Mucosa of rectum (tissue), 2 donors: ENCODE results near the gene SETD7.

Source experiments
- H3K27ac ChIP-seq, 2 donors: one replicate each; pipeline ENCODE4 v1.7.0; 2013; ENCODE audit warnings: inconsistent platforms in 2 of 2, low read depth in 2 of 2, low read length in 2 of 2
- H3K27me3 ChIP-seq, 2 donors: one replicate each; pipeline ENCODE4 v1.7.0; 2013; ENCODE audit warnings: low read length in 2 of 2; ENCODE audit not compliant: control insufficient read depth in 2 of 2, insufficient read depth in 2 of 2
- H3K36me3 ChIP-seq, 2 donors: one replicate each; pipeline ENCODE4 v1.7.0; 2013; ENCODE audit warnings: low read length in 2 of 2; ENCODE audit not compliant: control insufficient read depth in 2 of 2, insufficient read depth in 2 of 2
- H3K4me1 ChIP-seq, 2 donors: one replicate each; pipeline ENCODE4 v1.7.0; 2013; ENCODE audit warnings: low read length in 2 of 2, mild to moderate bottlenecking in 1 of 2; ENCODE audit not compliant: control insufficient read depth in 2 of 2, insufficient read depth in 2 of 2
- H3K4me3 ChIP-seq, 2 donors: one replicate each; pipeline ENCODE4 v1.7.0; 2013; ENCODE audit warnings: low read length in 2 of 2
- H3K9ac ChIP-seq, 2 donors: one replicate each; pipeline ENCODE4 v1.7.0; 2013; ENCODE audit warnings: low read length in 2 of 2, low read depth in 1 of 2, mild to moderate bottlenecking in 1 of 2
- H3K9me3 ChIP-seq, 2 donors: one replicate each; pipeline ENCODE4 v1.7.0; 2013; ENCODE audit warnings: low read length in 2 of 2; ENCODE audit not compliant: control insufficient read depth in 2 of 2
- donor health status: healthy.
- donor health status: Normal muscosa, but diverticular disease.

SETD7 gene

DNA sequence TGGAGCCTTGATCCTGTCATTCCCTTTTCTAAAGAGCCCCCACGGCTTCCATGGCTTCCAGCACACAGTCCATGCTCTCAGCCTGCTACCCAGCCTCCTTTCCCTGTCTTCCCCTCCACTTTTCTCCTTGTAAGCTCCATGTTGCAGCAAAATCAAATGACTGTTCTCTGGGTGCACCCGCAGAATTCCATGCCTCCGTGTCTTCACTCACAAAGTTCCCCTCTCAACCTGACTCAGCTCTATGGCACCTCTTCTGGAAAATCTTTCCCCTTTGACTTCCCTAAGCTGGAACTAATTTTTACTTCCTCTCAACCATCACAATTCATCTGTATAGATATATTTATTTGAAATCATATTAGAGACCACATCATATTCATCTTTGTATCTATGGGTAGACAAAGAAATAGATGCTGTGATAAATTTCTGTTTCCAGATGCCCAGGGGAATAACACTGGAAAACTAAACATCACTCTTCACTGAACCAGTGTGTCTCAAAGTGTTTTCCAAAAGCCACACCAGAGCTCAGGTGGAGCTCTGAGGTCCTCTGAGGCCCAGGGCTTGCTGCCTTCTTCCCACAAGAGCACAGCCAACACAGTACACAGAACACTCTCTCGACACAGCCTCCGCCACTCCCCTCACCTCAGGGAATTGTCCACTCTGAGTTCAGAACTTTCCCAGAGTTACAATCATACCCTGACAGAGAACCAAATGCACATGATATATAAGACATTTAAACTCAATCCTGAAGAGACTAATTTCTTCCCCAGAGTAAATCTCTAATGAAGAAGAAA lies 3.3 kb downstream of the SETD7 start:
- Histone ChIP-seq H3K36me3 (no peaks in the 10 kb centered on the region), H3K9me3 (no peaks in the 10 kb centered on the region), H3K4me1 (peaks cover 6 to 7% of the 10 kb centered on the region in 2 donors), H3K27ac (no peak overlapping the region), H3K4me3 (no peak overlapping the region), H3K27me3 (no peaks in the 10 kb centered on the region), H3K9ac (no peak overlapping the region)

DNA sequence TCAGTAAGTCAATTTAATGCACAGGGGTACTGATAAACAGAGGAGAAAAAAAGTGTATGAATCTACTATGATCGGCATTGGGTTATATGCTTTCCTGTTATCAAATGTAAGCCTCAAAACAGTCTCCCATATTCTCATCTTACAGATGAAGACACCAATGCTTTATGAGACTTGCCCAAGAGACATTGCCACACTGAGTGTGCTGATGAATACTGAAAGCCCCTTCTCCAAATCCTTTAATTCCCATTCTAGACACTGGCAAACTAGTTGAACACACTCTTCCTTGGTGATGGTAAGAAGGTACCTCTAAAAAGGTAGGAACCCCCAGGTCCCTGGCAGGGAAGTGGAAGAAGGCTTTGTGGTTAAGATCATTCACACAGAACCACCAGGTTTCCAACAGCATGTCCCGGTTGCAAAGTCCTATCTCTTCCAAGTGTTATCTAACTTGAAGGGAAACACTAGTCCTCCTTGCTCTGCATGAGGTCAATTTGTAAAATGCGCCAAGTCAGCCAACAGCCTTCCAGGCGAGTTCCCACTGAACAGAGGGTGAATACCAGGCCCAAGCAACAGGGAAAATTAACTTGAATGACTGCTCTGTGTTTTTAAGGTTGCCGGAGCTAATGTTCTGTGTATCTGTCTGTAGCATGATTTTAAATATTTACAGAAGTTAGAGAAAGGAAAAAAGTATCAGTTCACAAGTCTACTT lies 5.1 kb downstream of the SETD7 start:
- Histone ChIP-seq H3K9ac (no peak overlapping the region), H3K27ac (no peak overlapping the region), H3K9me3 (no peaks in the 10 kb centered on the region), H3K4me3 (no peak overlapping the region), H3K4me1 (no peaks in the 10 kb centered on the region), H3K36me3 (peaks cover 3 to 4% of the 10 kb centered on the region in 2 donors), H3K27me3 (no peaks in the 10 kb centered on the region)

DNA sequence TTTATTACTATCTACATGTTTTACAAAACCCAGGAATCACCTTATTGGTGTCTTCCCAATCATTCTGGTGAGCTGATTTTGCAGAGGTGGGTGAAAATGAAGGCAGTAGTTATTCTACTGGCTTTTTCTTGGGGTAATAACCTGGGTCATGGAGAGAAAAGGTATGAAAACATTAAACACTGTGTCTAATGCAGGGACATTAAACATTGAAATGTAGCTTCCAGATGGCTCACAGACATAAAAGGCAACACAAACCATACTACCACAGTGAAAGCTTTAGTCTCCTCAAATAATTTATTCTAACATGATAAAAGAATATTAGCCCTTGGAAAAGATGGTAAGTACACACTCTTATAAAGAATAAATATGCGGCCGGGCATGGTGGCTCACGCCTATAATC lies 8.0 kb downstream of the SETD7 start:
- Histone ChIP-seq H3K36me3 (peaks cover 9 to 16% of the 10 kb centered on the region in 2 donors), H3K9ac (no peak overlapping the region), H3K9me3 (no peaks in the 10 kb centered on the region), H3K27ac (no peak overlapping the region), H3K4me3 (no peak overlapping the region), H3K27me3 (no peaks in the 10 kb centered on the region), H3K4me1 (no peaks in the 10 kb centered on the region)

DNA sequence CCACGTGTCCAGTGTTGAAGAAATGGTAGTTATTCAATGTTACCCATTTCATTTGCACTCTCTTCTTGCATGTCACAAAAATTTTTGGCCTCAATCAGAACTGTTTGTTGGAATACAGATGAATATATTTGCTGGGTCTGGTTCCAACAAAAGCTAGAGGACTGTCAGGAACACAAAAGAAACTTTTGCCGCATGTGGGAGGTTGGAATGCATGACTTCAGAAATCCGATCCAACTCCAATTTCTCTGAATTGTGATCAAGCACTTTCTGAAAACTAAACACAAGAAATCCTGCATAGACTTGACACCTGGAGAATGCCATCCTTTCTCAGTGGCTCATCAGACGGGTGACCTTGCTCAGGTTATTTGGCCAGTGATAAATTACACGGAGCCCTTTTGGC lies 15.4 kb downstream of the SETD7 start:
- Histone ChIP-seq H3K4me3 (no peak overlapping the region), H3K4me1 (peaks cover 0 to 4% of the 10 kb centered on the region in 2 donors), H3K36me3 (peaks cover 4 to 12% of the 10 kb centered on the region in 2 donors), H3K27ac (no peak overlapping the region), H3K9ac (no peak overlapping the region), H3K9me3 (no peaks in the 10 kb centered on the region), H3K27me3 (no peaks in the 10 kb centered on the region)

DNA sequence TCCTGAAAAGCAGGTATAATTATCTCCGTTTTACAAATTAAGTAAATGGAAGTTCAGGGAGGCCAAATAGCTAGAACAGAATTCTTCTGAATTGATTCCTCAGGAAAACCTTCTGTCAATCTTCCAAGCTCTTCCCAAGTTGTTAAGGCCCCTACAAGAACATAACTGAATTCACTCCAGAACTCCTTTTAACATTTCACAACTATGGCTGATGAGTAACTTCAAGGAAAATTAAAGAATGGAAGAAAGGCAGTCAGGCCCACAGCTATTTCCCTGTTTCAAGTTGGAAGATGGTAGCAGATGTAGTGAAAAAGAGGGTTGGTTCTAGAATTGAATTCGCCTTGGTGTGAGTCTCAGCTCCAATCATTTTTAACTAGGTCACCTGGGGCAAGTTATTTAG lies 15.9 kb downstream of the SETD7 start:
- H3K27ac ChIP-seq: no peak overlapping the region
- H3K36me3 ChIP-seq: peaks cover 2 to 9% of the 10 kb centered on the region in 2 donors
- H3K4me1 ChIP-seq: peaks cover 0 to 8% of the 10 kb centered on the region in 2 donors
- H3K27me3 ChIP-seq: no peaks in the 10 kb centered on the region
- H3K9me3 ChIP-seq: no peaks in the 10 kb centered on the region
- no peak overlapping the region for H3K4me3 ChIP-seq
- no peak overlapping the region for H3K9ac ChIP-seq

DNA sequence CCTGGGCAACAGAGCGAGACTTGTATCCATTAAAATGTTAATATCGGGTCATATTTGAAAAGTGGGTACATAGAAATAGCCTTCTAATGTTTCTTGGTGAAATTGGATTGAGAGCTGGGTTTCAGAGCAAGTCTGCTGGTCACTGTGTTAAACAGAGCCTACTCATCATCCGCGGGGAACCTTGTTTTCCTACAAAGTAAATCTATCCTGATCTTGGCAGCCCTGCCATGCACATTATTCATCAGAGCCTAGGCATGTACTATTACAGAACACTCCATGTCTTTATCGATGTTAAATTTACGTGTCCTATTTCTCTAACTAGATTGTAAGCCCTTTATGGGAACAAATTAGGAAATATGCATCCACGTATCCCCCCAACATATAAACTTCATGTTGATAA lies 18.7 kb downstream of the SETD7 start:
- Histone ChIP-seq H3K9ac (no peak overlapping the region), H3K27me3 (no peaks in the 10 kb centered on the region), H3K4me1 (peaks cover 0 to 8% of the 10 kb centered on the region in 2 donors), H3K4me3 (no peak overlapping the region), H3K36me3 (peaks cover 0 to 5% of the 10 kb centered on the region in 2 donors), H3K9me3 (no peaks in the 10 kb centered on the region), H3K27ac (no peak overlapping the region)

DNA sequence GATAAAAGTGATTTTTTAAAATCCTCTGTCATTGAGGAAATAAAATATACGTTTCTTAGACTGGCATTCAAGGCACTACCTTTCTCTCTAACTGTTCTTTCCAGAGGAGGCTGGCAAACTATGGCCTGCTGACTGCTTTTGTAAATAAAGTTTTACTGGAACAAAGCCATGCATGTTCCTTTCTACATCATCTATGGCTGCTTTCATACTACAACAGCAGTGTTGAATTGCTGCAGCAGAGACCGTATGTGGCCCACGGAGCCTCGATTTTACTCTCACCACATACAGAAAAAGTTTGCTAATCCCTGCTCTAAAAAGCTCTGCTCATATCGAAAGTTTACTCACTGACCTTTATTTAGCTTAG lies 20.2 kb downstream of the SETD7 start:
- no peaks in the 10 kb centered on the region for H3K27me3 ChIP-seq
- H3K4me3 ChIP-seq: no peak overlapping the region
- H3K36me3 ChIP-seq: peaks cover 2 to 5% of the 10 kb centered on the region in 2 donors
- no peaks in the 10 kb centered on the region for H3K9me3 ChIP-seq
- H3K27ac ChIP-seq: no peak overlapping the region
- peaks cover 0 to 10% of the 10 kb centered on the region in 2 donors for H3K4me1 ChIP-seq
- no peak overlapping the region for H3K9ac ChIP-seq

DNA sequence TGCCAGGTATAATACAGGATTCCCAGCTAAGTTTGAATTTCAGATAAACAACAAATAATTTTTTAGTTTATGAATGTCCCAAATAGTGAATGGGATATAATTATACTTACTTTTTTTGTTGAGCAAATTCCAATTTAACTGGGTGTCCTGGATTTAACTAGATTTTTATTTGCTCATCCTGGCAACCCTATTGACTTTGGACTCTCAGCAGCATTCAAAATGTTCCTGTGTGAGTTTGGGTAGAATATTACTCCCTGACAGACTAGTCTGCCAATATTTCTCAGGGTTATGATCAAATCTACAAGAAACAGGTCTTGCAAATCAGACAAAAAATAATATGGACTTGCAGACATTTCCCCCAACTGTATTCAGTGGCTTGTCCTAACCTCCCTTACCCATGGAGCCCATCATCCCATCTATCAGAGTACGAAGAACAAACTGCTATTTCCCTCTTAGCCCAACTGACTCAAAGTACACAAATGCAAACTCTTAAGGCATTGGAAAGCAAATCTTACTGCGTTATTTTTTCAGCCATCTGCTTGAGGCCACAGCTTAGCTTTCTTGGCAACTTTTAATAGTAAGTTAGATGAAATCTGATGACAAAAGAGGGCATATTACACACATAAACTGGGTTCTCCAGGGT lies 20.7 kb downstream of the SETD7 start:
- peaks cover 2 to 5% of the 10 kb centered on the region in 2 donors for H3K36me3 ChIP-seq
- no peaks in the 10 kb centered on the region for H3K9me3 ChIP-seq
- no peaks in the 10 kb centered on the region for H3K27me3 ChIP-seq
- no peak overlapping the region for H3K4me3 ChIP-seq
- H3K27ac ChIP-seq: no peak overlapping the region
- no peak overlapping the region for H3K9ac ChIP-seq
- H3K4me1 ChIP-seq: peaks cover 0 to 12% of the 10 kb centered on the region in 2 donors

DNA sequence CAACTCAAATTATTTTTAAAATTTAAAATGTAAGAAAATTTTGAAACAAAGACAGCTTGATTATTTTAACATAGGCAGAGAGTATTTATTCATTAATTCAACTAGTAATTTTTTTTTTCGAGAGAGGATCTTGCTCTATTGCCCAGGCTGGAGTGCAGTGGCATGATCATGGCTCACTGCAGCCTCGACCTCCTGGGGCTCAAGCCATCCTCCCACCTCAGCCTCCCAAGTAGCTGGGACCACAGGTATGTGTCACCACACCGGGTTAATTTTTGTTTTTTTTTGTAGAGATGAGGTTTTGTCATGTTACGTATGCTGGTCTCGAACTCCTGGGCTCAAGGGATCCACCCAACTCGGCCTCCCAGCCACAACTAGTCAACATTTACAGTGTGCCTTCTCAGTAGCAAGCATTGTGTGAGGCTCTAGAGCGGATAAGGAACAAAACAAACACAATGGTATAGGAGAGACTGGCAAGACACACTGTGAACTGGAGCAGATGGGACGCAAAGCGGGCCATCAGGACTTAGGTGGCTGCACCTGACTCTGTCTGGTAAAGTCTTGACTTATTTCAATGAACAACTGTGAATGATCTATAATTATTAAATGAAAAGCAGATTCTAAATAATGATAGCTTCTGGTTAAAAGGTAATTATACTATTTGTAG lies 21.6 kb downstream of the SETD7 start:
- Histone ChIP-seq H3K27me3 (no peaks in the 10 kb centered on the region), H3K27ac (no peak overlapping the region), H3K4me3 (no peak overlapping the region)

DNA sequence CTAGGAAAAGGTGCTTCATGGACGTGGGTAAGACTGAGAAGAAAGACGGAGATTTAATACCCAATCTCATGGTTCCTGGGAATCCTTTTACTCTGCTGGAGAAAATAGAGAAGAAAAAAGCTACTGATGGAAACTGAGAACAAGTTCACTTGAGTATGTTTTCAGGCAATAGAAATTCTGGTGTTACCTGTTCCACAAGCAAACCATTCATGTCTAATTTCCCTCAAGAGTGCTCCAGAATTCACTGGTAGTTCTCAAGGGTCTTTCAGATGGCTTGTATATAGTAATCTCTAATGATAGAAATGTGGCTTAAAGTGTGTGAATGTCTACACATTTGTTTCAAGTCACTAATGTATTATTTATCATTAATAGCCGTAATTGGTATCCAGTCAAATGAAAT lies 22.5 kb downstream of the SETD7 start:
- Histone ChIP-seq H3K4me1 (peaks cover 0 to 12% of the 10 kb centered on the region in 2 donors), H3K27ac (no peak overlapping the region), H3K9ac (no peak overlapping the region), H3K36me3 (peaks cover 2 to 5% of the 10 kb centered on the region in 2 donors), H3K27me3 (no peaks in the 10 kb centered on the region), H3K4me3 (no peak overlapping the region), H3K9me3 (no peaks in the 10 kb centered on the region)

More for the DNA sequence above, 21.6 kb downstream of the SETD7 start:
- Histone ChIP-seq H3K36me3 (peaks cover 2 to 5% of the 10 kb centered on the region in 2 donors), H3K9ac (no peak overlapping the region), H3K9me3 (no peaks in the 10 kb centered on the region), H3K4me1 (peaks cover 0 to 12% of the 10 kb centered on the region in 2 donors)
